ENCODE measurements around the gene MAB21L1.

The MAB21L1 gene

DNA sequence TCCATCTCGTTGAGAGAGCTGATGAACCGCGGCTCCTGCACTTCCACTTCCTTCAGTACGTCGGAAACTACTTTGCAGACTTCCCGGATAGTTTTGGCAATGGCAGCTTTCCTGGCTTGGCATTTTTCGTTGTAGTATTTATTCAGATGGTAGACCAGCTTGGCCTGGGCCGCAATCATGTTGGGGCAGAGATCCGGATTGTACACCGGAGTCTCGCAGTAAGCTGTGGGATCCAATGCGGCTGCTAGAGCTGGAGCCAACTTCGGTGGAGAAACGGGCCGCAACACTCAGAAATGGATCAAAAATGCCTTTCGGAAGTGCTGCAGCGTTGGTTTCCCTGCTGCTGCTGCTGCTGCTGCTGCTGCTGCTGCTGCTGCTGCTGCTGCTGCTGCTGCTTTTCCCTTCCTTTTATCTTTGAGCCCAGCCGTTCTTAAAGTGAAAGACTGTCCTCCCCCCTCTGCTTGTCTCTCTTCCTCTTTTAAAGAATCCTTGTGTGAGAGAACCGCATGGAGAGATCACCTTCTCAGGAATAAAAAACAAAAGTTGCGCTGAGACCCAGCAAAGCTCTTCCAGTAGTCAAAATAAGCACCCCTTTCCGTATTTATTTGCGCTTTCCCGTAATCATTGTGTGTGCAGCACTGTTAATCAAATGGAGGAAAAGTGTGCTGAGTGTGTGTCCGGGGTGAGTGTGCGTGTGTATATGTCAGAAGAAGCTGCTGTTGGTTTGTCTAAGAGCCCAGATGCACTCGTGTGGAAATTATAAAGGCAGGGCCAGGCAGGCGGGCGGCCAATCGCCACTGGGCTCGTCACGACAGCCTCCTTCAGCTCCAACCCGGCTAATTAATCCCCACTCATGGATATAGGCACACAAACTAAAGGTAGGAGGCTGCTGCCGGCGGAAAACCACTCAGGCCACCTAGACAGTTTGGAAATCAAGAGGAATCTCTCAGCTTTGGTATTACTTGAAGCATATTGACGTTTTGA, at the start of gene MAB21L1:
MAB21L1 (minus strand) TSS at position 730 of the 984 bp plus-strand sequence; CDS start at position 179, 551 bp downstream.
- TF ChIP-seq ZNF274 (IDR thresholded peaks at IDR 0.05; ENCODE audit: low read depth, low read length), result no peak
- peak within 1 kb of the TSS; percentile 38; the same call in 1 of the 2 replicates for H3K4me3 ChIP-seq (ENCODE audit: low read length)

DNA sequence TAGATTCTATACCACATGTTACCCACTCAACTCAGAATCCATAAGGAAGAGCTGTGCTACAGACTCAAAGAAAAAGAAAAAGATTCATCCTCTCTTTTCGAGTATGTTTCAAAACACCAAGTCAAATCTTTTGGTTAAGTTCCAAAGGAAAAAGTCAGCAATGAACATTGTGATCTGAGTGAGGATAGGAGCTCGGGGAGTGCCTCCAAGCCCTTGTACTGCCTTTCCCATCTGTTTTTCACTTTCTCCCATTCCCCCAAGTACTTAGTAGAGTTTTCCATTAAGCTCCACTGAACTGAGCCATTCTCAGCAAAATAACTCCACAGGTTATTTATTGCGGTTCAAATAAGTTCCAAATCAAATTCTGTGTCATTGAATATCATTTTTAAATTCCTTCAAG, 47.7 kb upstream of the MAB21L1 start:
- no peak for TF ChIP-seq ZNF274 (IDR thresholded peaks at IDR 0.05; ENCODE audit: low read depth, low read length)

DNA sequence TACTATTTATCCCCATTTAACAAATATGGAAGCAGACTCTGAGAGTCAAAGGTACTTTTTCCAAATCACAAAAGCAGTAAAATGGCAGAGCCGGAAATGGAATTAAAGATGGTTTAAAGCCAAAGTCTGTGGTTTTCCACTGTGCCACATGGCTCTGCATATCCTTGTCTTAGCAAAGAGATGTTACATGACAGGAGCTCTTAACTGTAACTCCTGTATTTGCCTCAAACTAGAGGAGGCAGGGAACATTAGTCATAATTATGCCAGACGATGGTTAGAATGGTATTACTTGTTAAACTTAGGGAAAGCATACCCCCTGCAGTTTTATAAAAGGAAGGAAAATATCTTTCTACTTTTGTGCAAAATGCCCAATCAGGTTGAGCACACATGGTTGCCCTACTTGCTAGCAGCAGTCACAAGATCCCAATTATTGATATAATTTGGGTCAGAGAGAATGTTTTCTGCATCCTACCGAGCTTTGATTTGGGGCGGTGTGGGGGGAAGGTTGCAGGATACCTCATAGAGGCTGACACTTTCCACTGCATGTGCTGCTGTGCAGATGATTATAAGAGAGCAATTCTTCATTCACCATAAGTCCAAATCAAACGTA, 42.0 kb upstream of the MAB21L1 start:
- TF ChIP-seq ZNF274 (IDR thresholded peaks at IDR 0.05; ENCODE audit: low read depth, low read length), result no peak
- no peak overlapping the region for H3K4me3 ChIP-seq (ENCODE audit: low read length)

More for the DNA sequence above, 47.7 kb upstream of the MAB21L1 start:
- H3K4me3 ChIP-seq (ENCODE audit: low read length), result no peak overlapping the region

DNA sequence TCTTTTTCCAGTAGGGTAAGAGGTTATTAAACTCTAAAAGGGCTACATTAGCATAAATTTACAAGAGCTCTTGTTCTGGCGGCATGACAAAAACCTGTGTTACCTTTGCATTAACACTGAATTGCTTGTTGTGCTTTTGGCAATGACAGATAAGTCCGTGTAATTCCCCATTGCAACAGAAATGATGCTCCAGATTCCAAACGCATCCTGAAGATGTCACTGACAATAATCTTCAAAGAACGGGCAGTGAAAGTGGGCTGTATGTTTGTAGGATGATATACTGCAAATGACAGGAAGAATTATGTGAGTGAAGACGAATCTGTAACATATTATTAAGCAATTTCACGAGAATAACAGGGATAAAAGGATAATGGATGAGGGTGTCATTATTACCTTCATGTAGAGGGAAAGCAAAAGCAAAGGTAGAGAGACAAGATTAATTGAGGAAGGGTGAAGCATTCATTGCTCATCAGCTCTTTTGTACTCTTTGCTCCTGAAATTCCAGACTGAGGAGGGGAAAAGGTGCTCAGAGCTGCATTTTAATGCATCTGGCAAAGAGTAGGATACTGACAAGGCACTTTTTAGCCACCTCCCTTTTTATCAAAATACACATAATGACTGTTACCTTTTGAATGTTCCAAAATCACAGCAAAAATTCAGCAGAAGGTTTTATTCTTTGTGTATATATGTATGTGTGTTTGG, 38.5 kb upstream of the MAB21L1 start:
- H3K4me3 ChIP-seq (ENCODE audit: low read length), result no peak overlapping the region
- no peak for TF ChIP-seq ZNF274 (IDR thresholded peaks at IDR 0.05; ENCODE audit: low read depth, low read length)

DNA sequence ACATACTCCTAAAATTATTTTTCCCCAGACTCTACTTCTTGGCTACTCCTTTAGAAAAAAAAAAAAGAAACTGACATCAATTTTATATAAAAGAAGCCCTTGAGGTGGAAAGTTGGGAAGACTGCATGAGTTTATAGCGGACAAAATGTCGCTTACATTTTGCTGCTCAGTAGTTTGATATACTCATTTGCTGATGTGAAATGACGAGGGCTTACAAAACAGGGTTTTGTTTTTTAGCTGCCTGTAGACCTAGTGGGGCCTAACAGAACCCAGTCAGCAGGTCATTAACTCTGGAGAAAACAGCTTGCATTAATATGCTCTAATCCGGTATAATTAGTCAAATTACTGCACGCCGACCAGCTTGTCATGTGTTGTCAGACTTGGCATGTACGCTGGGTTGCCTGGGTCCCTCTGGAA, 37.6 kb upstream of the MAB21L1 start:
- TF ChIP-seq ZNF274 (IDR thresholded peaks at IDR 0.05; ENCODE audit: low read depth, low read length), result no peak
- H3K4me3 ChIP-seq (ENCODE audit: low read length), result no peak overlapping the region

DNA sequence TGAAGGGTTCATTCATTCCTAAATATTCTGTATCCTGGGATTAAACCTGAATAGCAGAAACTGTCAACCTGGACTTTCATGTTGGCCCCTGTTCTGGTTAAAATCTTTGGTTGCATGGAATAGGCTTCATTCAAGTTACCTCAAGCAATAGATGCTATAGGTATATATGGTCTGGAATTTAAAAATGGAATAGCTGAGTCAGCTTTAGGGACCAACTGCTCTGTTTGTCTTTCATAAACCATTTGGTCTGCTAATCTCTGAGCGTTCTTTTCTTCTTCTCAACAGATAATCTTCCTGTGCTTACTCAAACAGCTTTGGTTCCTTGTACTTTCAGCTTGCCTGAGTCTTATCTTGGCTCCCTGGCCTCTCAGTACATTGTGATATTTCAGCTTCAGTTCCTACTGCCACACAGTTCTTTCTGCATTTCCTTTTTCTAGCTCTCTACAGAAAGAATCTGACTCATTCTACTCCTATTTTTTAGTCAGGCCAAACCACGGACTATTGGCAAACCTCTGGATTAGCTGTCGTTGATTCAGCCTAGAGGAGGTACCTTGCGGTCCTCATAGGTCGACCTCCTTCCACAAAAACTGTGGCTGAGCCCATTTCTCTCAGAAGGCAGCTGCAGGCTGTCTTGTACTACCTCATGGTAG, 35.9 kb upstream of the MAB21L1 start:
- TF ChIP-seq ZNF274 (IDR thresholded peaks at IDR 0.05; ENCODE audit: low read depth, low read length), result no peak
- H3K4me3 ChIP-seq (ENCODE audit: low read length), result no peak overlapping the region

DNA sequence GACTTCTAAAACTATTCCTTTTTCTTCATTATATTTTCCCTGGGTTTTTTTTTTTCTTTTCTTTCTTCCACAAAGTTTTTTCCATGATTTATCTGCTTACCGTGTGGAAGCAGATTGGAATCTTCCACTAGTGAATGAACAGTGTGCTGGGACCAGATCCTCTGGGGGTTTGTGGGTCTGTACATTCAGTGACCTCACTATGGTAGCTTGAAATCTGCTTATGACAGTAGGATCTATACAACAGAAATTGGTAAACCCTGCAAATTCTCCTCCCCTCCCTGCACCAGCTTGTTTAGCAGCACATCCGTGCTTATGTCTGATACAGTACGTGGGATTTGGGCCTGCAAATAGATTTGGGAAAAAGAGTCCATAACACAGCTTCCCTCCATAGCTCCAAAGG, 26.0 kb upstream of the MAB21L1 start:
- no peak overlapping the region for H3K4me3 ChIP-seq (ENCODE audit: low read length)
- TF ChIP-seq ZNF274 (IDR thresholded peaks at IDR 0.05; ENCODE audit: low read depth, low read length), result no peak

DNA sequence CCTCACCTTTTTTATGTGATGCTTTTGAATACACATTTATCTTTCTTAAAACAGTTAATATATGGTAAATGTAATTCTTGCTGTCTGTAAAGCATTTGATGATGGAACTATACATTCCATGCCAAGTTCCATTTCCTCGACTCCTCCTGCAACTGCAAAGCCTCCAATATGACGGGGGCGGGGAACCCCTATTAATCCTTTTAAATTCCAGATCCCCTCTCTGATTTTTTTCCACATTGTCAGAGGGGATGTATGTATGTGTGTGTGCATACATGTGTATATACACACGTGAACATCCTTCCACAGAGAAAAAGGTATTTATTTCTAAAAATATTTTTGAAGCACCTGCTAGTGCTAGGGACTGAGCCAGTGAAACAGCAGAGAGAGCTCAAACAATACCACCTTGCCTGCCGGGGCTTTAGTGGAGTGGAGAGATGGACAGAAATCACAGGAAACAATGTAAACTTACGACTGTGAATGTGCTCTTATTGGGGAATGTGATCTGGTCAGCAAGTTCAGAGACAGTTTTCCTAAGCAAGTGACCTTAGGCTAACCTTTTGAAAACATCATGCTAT, 25.3 kb upstream of the MAB21L1 start:
- no peak for TF ChIP-seq ZNF274 (IDR thresholded peaks at IDR 0.05; ENCODE audit: low read depth, low read length)
- no peak overlapping the region for H3K4me3 ChIP-seq (ENCODE audit: low read length)

DNA sequence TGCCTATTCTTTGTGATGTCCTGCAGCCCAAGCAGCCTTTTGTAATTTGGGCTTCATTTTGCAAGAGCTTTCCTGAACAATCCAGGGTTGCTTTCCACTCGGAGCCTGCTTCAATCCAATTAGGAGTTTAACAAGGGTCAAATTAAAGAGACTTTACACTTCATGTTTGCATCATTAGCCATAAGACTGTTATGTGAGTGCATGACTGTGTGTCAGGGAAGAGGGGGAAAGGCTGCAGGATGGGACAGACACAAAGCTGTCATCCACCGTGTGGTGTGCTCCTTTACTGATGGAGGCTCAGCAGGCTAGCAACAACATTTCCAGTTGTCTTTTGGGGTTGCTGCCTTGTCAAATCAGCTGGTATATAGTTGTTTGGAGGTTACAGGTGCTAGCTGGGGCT, 23.7 kb upstream of the MAB21L1 start:
- no peak for TF ChIP-seq ZNF274 (IDR thresholded peaks at IDR 0.05; ENCODE audit: low read depth, low read length)
- no peak overlapping the region for H3K4me3 ChIP-seq (ENCODE audit: low read length)

DNA sequence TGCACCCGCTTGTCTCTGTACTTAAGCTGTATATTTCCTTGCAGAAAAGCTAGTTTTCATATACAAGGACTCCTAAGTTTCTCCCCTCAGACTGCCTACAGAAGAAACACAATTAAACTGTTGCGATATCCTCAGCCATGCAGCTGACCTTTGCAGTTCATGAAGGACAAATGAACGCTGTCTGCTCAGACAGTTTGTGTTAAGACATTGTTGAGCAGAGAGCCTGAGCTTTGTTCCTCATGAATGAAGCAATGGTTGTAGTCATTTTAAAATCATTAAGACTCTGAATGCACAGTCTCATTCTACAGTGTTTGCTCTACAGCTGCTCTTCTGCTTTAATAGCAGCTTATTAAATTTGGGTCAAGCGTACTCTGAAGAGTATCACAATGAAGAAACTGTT, 23.2 kb upstream of the MAB21L1 start:
- no peak for TF ChIP-seq ZNF274 (IDR thresholded peaks at IDR 0.05; ENCODE audit: low read depth, low read length)
- no peak overlapping the region for H3K4me3 ChIP-seq (ENCODE audit: low read length)

DNA sequence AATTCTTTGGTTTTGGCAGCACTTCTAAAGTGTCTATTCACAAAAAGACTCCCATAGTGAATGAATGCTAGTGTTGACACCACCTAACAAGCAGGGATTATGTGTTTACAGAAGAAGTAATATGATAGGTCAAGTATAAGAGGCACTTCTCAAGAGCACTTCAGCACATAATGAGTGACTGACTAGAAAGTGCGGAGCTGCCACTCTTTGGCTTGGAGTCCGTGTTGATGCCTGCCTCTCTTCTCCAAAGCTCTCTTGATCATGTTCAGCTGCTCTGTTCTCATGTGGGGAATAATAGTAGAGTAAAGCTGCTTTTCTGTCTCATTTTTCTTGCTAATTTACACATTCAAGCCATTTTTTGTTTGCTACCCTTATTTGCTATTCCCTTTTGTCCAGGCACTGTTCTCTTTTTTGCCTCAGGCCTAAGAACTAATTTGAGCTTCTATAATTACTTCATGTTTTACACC, 22.7 kb upstream of the MAB21L1 start:
- no peak for TF ChIP-seq ZNF274 (IDR thresholded peaks at IDR 0.05; ENCODE audit: low read depth, low read length)
- H3K4me3 ChIP-seq (ENCODE audit: low read length), result no peak overlapping the region

DNA sequence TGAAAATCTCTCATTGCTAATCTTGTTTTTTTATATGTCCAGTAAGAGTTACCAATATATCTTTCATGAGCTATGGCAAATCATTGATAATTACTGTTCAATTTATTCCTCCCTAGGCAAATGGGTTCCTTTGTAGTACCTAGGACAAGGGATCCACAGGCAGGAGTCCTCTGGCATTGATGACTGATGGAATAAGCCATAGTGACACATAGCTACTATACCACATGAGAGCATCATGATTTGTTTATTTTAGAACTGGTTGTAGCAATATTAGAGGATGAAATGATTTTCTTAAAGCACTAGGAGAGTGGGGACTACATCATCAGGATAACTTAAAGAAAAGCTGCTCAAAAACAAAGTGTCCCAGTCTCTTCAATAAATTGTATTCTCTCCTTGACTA, 21.7 kb upstream of the MAB21L1 start:
- TF ChIP-seq ZNF274 (IDR thresholded peaks at IDR 0.05; ENCODE audit: low read depth, low read length), result no peak
- no peak overlapping the region for H3K4me3 ChIP-seq (ENCODE audit: low read length)

DNA sequence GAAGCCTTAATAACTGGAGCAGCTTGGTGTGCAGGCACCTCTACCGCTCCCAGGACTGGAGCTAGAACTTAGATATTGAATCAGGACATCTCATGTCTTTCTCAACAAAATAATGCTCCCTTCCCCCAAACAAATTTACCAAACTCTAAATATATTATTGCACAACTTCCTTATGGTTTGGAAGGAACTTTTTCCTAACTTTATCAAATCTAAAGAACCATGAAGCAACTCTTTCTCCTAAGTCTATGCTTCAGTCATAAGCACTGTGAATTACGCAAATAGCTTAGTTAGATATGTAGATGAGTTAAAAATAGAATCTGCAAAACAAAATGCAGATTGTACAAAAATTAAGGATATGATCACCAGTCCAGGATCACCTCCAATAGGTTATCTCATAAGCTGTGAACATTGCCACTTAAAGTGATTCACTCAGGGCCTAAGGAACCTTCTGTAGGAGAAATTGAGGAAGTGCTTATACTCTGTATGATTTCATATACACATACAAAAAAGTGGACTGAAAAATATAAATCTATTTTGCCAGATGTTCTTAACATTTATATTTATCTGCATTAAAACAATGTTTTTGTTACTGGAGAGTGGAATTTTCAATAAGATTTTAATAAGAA, 20.4 kb upstream of the MAB21L1 start:
- TF ChIP-seq ZNF274 (IDR thresholded peaks at IDR 0.05; ENCODE audit: low read depth, low read length), result no peak
- no peak overlapping the region for H3K4me3 ChIP-seq (ENCODE audit: low read length)

Measured in GM08714 (cell line).